SHP77 (cell line): ENCODE results near the gene COPA.
A peak's percentile ranks its signal among the peaks of the same experiment; 100 is the strongest.

ENCODE experiments used
- DNase-seq, 2 experiments: peaks; one replicate each; lab custom pipeline; 2025; lab: John Stamatoyannopoulos, UW

Gene COPA

GRCh38 chr1:160362168-160362957 is 19.3 kb upstream of the COPA start:
- no peak for DNase-seq

GRCh38 chr1:160361814-160362167 is 18.7 kb upstream of the COPA start:
- DNase-seq: no peak

- DNase-seq: no peak
These were observed 18.1 kb upstream of the COPA start for GRCh38 chr1:160361199-160361598.

GRCh38 chr1:160360227-160360695 is 17.2 kb upstream of the COPA start:
- DNase-seq: no peak

- no peak for DNase-seq
These were observed 16.6 kb upstream of the COPA start for GRCh38 chr1:160359559-160360226.

- DNase-seq: no peak
These were observed 15.0 kb upstream of the COPA start for GRCh38 chr1:160358073-160358472.

GRCh38 chr1:160357286-160358002 is 14.4 kb upstream of the COPA start:
- no peak for DNase-seq

GRCh38 chr1:160354388-160354985 is 11.4 kb upstream of the COPA start:
- peak in 1 of 2 experiments; percentile 5 for DNase-seq

- DNase-seq: no peak
These were observed 10.2 kb upstream of the COPA start for GRCh38 chr1:160353223-160353622.

GRCh38 chr1:160352555-160352954 is 9.5 kb upstream of the COPA start:
- DNase-seq: no peak

GRCh38 chr1:160351629-160352028 is 8.6 kb upstream of the COPA start:
- no peak for DNase-seq

GRCh38 chr1:160346958-160347357 is 3.9 kb upstream of the COPA start:
- DNase-seq: no peak

GRCh38 chr1:160346463-160346862 is 3.4 kb upstream of the COPA start:
- no peak for DNase-seq

GRCh38 chr1:160344936-160345335 is 1.9 kb upstream of the COPA start:
- no peak for DNase-seq

GRCh38 chr1:160344241-160344640 is 1.2 kb upstream of the COPA start:
- no peak for DNase-seq

- DNase-seq: no peak
These were observed 524 bp downstream of the COPA start for GRCh38 chr1:160342526-160342925.

- DNase-seq: no peak
These were observed 2.2 kb downstream of the COPA start for GRCh38 chr1:160340866-160341265.

GRCh38 chr1:160340146-160340545 is 2.9 kb downstream of the COPA start:
- DNase-seq: no peak

GRCh38 chr1:160338580-160338979 is 4.5 kb downstream of the COPA start:
- DNase-seq: no peak

- no peak for DNase-seq
These were observed 10.5 kb downstream of the COPA start for GRCh38 chr1:160332516-160332915.

GRCh38 chr1:160330119-160330518 is 12.9 kb downstream of the COPA start:
- no peak for DNase-seq

GRCh38 chr1:160328184-160328583 is 14.9 kb downstream of the COPA start:
- DNase-seq: no peak

- no peak for DNase-seq
These were observed 16.6 kb downstream of the COPA start for GRCh38 chr1:160326418-160326817.
